ENCODE results near the gene GRM4.
A peak's percentile ranks its signal among the peaks of the same experiment; 100 is the strongest.

Gene GRM4

GRCh38 chr6:34041385-34041784 is 104.5 kb downstream of the GRM4 start:
- DNase-seq = no peak

DNA sequence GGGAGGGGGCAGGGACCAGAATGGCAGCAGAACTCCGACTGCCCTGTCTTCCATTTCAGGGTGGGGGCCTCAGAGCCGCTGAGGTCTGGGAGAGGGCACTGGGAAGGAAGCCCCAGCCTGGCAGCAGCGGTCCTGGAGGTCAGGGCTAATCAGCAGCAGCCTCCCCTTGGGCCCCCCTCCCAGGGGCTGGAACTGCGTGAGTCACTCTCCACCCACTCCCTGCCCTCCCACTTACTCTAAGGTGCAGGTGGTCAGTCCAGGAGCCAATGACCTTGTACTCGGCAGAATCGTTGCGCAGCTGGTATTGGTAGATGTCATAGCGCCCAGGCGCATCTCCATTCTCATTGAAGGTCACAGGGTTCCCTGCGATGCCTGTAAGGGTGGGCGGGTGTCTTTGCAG is 105.9 kb downstream of the GRM4 start:
- DNase-seq = no peak

DNA sequence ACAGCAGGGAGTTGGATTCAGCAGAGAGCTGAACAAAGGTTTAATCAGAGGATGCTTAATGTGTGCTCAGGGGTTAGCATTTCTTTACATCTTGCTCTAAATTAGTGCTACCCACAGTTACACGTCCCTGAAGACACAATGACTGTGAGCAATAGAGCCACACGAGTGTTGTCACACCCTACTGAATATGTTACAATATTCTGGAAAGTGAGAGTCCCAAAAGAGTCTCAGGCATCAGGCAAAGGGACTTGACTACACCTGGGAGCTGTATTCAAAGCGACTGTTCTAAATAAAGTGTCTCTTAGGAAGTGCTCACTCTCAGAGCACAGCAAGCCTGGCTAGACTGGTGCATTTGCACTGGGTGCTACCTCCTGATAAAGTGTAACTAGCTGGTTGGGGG is 108.7 kb downstream of the GRM4 start:
- no peak for DNase-seq

DNA sequence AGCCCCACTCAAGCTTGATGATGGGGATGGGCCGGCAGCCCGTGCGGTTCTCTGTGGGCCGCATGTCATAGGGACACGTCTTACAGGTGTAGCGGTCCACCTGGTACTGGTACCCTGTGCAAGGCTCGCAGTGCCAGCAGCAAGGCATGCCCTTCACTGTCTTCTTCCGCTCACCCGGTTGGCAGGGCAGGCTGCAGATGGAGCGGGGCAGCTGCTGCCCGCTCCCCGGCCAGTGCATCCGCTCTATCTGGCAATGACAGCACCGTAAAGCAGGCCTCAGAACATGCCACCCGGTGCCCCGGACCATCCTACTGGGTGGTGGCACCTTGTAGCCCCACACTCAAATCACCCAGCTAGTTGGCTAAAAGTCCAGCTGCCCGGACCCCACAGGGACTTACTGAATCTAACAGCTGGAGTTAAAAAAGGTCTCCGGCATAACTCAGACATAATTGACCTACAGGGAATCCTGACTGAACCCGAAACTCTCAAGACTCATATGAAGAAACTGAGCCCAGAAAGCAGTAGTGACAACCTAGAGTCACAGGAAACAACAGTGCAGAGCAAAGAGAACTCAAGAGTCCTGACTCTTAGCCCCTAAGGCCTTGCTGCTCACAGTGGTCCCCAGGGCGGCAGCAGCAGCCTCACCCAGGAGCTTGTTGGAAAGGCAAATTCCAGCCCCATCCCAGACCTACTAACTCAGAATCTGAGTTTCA is 109.4 kb downstream of the GRM4 start:
- peak in 1 of 14 donors; percentile 69 for DNase-seq

- no peak for DNase-seq
These were observed 110.1 kb downstream of the GRM4 start for GRCh38 chr6:34035704-34036356.

- DNase-seq = no peak
These were observed 110.7 kb downstream of the GRM4 start for GRCh38 chr6:34035161-34035560.

DNA sequence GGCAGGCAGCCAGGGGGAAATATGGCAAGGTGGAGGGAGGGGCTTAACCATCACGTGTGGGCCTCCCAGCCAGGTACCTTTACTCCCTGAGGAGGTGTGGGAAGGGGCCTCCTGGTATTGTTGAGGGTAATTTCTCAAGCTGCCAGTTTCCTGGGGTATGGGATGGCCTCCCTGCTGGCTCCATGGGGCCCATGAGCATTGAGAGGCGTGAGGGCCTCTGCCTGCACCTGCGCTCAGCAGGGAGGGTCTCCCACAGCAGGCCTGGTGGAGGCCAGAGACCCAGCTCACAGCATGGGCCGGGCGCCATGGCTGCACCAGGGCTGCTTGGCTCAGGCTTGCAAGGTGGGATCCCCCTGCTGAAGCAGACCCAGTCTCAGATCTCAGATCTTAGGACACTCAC is 113.0 kb downstream of the GRM4 start:
- DNase-seq = no peak

- DNase-seq = no peak
These were observed 114.1 kb downstream of the GRM4 start for GRCh38 chr6:34031625-34032383.

GRCh38 chr6:34030831-34031624 is 114.9 kb downstream of the GRM4 start:
- no peak for DNase-seq

- no peak for DNase-seq
These were observed 116.2 kb downstream of the GRM4 start for GRCh38 chr6:34029489-34030280.

GRCh38 chr6:34028691-34029360 is 117.1 kb downstream of the GRM4 start:
- no peak for DNase-seq

DNA sequence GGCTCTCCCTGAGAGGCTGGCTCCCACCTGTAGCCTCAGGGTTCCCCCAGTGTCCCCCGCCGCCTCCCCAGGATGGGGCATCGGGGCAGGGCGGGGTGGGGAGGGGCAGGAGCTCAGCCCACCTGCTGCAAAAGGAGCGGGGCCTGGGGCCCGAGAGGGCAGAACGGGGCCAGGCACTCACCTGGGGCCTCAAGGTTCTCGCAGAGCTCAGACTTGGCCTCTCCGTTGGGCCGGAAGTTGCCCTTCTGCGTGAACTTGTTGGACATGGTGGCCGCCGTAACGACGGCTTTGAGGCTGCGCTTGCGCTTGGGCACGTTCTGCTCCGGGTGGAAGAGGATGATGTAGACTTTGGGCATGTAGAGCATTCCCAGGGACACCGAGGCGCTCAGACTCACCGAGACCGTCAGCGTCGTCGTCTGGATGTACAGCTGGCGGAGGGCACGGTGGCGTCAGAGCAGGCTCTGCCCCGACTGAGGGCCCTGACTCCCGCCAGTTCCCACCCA is 117.9 kb downstream of the GRM4 start:
- no peak for DNase-seq

DNA sequence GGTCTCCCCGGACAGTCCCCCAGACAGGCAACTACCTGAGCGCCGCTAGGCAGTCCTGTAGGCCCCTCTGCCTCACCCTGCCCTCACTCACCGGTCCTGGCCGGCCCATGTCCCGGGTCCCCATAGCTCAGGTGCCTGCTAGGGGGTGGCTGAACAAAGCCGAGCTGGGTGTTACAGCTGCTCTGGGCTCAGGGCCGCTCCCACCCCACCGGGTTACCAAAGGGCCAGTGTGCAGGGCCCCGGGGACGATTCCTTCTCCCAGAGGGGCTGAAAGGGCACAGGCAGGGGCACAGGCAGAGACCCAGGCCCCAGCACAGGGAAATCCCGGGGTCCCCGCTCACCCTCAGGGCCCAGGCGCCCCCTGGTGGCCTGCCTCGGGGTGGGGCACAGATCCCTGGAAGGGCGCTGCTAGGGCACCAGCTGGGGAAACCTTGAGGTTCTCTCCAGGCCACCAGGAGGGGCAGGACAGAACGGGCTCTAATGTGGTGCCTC is 118.4 kb downstream of the GRM4 start:
- peak in 3 of 14 donors; percentile 1 to 38 (median 12) for DNase-seq

DNA sequence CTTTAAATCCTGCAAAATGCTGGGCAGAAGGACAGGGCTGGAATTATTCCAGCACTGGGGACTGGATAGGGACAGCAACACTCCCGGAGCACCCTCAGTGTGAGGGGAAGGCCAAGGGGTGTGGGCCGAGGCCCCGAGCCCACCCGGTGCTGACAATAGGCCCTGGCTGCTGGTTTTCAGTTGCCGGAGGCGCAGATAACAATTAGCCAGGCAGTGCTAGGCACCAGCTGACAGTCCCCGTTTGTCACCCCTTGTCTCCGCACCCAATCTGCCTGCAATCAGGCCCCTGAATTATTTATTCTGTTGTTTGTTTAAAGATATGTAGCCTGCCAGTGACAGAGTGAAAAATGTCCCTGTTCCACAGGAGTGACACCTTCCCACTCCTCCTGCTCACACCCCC is 120.0 kb downstream of the GRM4 start:
- no peak for DNase-seq

DNA sequence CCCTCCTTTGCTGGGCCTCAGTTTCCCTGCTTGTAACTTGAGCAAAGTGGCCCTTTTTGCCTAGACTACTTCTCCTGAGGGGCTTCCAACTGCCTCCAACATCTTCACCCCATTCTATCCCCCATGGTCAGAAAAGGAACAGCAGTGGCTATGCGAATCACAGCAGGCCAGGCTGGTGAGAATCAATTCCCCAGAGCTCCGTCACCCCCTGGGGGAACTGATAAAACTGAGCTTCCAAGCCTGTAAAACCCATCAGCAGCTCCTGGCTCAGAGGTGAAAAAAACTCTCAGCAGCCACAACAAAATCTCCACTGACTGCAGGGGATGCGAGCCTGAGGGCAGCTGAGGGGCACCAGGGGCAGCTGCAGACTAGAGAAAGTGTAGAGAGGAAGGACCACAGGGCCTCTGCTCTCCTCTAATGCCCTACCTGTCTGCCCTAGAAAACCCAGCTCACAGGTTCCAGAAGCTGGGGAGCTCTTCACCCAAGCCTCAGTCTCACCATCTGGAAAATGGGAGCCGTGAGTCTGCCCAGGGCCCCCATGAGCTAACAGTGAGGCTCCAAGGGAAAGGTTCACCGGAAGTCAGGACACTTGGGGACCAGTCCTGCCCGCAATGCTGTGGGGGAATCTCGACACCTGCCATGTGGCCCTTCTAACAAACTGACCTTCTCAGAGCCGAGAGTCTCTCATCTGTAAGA is 120.6 kb downstream of the GRM4 start:
- DNase-seq = no peak

GRCh38 chr6:34022873-34023255 is 123.0 kb downstream of the GRM4 start:
- no peak for DNase-seq

GRCh38 chr6:34022250-34022872 is 123.5 kb downstream of the GRM4 start:
- DNase-seq = no peak

GRCh38 chr6:34021554-34022190 is 124.2 kb downstream of the GRM4 start:
- no peak for DNase-seq
